Measurements from ENCODE around the gene SELP.
"Not testable (repeated sequence)": the region's sequence is repeated elsewhere in the genome, so short reads cannot be mapped to it uniquely, and the experiment has no call there.

SELP gene

DNA sequence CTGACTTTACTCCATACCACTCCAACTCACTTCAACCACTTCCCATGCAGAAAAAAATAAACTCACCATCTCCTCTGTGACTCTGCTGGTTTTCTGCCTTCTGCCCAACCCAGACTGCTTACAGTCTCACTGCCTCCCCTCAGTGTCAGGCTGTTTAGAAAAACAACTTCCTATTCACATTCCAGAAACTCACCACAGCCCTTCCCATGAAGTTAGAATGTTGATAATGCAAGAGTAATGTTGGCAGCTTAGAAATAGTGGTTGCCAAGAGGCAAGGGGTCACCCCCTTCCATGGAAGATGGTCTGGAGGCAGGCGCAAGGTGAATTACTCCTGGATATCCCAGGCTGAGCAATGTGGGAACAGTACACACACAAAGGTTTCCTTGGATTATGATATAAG, at the start of gene SELP:
Gene SELP (minus strand): TSS at position 119 of the 400 bp plus-strand sequence. CDS start 50 bp downstream, at position 69.
- DNase-seq (ENCODE audit: low spot score): no peak

DNA sequence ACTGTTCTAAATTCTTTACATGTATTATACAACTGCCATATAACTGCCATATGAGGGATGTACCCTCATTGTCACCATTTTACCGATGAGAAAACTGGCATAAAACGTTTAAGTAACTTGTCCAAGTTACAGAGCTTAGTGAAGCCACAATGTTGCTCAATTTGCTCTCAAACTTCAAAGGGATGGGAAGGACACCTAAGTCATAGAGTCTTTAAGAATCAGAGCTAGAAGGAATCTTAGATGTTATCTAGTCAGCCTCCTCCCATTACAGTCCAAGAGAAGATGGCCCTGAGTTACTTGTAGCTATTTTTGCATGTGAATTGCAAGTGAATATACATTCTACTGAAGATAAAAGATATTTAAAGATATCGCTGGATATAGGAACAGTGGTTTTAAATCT, 49.8 kb upstream of the SELP start:
- no peak for DNase-seq (ENCODE audit: low spot score)

DNA sequence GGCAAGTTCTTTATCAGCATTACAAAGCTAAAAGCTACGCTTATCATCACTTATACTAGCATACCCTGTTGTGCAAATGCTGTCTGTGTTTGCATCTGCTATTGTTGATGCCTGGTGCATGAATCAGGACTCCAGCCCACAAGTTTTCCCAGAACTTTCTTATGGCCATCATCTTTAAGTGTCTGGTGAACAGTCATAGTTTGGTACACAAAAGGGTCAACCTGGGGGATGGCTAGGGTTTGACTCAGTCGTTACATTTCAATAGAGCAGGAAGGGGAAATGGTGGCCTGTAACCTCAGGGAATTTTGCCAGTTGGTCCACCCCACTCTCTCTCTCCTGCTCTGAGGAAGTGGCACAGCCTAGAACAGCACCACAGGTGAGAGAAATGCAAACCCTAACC, 46.1 kb upstream of the SELP start:
- no peak for DNase-seq (ENCODE audit: low spot score)

DNA sequence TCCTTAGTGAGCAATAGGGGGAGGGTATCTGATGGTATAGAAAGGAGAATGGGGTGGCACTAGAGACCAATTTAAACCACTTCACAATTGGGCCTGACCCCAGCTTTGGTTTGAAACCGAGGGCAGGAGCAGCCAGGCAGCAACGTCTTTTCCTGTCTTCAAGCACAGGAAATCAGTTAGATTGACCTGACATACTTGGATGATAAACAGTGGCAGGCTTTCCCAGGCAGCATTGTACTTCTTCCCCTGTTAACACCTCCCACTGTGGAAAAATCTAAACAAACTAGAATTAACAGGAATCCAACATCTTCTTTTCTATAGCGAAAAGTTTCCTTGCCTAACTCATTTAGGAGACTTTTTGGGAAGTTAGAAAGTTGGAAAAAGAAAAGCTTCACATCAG, 40.9 kb upstream of the SELP start:
- no peak for DNase-seq (ENCODE audit: low spot score)

DNA sequence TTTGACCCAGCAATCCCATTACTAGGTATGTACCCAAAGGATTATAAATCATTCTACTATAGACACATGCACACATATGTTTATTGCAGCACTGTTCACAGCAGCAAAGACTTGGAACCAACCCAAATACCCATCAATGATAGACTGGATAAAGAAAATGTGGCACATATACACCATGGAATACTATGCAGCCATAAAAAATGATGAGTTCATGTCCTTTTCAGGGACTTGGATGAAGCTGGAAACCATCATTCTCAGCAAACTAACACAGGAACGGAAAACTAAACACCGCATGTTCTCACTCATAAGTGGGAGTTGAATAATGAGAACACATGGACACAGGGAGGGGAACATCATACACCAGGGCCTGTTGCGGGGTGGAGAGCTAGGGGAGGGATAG, 40.3 kb upstream of the SELP start:
- DNase-seq (ENCODE audit: low spot score): not testable (repeated sequence)

DNA sequence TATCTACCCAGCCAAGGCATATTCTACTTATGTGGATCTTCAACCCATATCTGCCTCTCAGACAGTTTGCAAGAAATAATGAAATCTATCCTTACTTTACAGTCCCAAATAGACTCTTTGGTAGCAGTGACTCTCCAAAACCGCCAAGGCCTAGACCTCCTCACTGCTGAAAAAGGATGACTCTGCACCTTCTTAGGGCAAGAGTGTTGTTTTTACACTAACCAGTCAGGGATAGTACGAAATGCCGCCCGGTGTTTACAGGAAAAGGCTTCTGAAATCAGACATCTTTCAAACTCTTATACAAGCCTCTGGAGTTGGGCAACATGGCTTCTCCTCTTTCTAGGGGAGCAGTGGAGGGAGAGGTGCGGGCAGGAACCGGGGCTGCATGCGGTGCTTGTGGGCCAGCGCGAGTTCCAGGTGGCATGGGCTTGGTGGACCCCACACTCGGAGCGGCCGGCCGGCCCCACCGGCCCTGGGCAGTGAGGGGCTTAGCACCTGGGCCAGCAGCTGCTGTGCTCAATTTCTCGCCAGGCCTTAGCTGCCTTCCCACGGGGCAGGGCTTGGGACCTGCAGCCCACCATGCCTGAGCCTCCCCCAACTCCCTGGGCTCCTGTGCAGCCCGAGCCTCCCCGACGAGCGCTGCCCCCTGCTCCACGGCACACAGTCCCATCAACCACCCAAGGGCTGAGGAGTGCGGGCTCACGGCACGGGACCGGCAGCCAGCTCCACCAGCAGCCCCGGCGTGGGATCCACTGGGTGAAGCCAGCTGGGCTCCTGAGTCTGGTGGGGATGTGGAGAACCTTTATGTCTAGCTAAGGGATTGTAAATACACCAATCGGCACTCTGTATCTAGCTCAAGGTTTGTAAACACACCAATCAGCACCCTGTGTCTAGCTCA, 38.0 kb upstream of the SELP start:
- DNase-seq (ENCODE audit: low spot score): not testable (repeated sequence)

DNA sequence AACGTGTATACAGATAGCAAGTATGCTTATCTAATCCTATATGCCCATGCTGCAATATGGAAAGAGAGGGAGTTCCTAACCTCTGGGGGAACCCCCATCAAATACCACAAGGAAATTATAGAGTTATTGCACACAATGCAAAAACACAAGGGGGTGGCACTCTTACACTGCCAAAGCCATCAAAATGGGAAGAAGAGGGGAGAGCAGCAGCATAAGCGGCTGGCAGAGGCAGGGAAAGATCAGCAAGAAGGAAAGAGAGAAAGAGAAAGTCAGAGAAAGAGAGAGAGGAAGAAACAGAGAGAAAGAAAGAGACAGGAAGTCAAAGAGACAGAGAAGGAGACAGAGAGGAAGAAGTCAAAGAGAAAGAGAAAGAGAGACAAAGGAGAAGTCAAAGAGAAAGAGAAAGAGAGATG, 37.3 kb upstream of the SELP start:
- DNase-seq (ENCODE audit: low spot score): not testable (repeated sequence)

DNA sequence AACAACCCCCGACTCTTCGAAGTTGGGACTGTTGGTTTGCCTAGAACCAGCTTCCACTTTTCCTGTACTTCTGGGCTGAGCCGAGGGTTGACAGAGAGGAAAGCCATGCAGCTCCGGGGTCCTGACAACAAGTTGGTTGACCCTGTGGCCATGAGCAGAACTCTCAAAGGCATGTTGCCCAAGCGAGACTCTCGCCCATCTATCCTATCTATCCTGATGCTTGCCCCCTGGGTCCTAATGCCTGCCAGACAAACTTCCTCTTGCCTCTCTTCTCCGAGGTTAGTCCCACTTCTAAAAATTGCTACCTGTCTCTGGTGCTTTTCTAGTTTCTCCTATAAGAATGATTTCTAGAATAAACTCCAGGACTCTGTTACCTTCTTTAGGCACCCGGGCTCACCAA, 32.8 kb upstream of the SELP start:
- not testable (repeated sequence) for DNase-seq (ENCODE audit: low spot score)

DNA sequence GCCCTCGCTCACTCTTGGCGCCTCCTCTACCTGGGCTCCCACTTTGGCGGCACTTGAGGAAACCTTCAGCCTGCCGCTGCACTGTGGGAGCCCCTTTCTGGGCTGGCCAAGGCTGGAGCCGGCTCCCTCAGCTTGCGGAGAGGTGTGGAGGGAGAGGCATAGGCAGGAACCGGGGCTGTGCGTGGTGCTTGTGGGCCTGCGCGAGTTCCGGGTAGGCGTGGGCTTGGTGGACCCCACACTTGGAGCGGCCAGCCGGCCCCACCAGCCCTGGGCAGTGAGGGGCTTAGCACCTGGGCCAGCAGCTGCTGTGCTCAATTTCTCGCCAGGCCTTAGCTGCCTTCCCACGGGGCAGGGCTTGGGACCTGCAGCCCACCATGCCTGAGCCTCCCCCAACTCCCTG, 31.1 kb upstream of the SELP start:
- not testable (repeated sequence) for DNase-seq (ENCODE audit: low spot score)

DNA sequence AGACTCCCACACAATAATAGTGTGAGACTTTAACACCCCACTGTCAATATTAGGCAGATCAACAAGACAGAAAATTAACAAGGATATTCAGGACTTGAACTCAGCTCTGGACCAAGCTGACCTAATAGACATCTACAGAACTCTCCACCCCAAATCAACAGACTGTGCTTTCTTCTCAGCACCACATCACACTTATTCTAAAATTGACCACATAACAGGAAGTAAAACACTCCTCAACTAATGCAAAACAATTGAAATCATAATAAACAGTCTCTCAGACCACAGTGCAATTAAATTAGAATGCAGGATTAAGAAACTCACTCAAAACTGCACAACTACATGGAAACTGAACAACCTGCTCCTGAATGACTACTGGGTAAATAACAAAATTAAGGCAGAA, 28.9 kb upstream of the SELP start:
- DNase-seq (ENCODE audit: low spot score): not testable (repeated sequence)

DNA sequence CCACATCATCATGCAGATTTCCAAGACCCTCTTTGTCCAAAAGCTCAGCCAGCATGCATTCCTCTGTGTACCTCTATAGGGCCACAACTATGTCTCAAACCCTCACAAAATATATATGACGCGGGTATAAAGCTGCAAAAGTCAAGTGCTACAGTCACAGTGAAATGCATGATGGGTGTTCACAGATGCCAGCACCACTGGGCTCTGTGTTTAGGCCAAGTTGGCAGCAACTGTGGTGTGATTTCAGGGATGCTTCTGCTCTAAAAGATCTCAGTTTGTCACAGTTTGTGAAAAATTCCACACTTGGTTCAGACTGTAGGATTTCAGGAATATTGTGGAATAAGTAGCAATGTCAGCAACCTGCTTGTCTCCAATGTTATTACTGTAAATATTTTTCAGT, 23.9 kb upstream of the SELP start:
- no peak for DNase-seq (ENCODE audit: low spot score)

DNA sequence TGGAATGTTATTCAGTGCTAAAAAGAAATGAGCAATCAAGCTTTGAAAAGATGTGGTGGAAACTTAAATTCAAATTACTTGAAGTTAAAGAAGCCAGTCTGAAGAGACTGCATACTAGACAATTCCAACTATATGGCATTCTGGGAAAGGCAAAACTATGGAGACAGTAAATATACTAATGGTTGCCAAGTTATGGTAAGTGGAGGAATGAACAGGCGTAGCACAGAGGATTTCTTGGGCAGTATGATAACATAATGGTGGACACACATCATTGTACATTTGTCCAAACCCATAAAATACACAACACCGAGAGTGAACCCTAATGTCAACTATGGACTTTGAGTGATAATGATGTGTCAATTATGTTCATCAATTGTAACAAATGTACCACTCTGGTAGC, 21.1 kb upstream of the SELP start:
- DNase-seq (ENCODE audit: low spot score): no peak

DNA sequence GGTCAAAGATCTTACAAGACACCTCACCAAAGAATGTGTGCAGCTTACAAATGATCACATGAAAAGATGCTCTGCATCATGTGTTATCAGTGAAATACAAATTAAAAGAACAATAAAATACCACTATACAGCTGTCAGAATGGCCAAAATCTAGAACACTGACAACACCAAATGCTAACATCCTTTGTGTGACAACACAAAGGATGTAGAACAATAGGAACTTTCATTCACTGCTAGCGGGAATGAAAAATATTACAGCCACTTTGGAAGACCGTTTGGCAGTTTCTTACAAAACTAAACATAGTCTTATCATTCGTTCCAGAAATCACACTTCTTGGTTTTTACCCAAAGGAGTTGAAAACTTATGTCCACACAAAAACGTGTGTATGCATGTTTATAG, 20.6 kb upstream of the SELP start:
- peak; percentile 46 for DNase-seq (ENCODE audit: low spot score)

DNA sequence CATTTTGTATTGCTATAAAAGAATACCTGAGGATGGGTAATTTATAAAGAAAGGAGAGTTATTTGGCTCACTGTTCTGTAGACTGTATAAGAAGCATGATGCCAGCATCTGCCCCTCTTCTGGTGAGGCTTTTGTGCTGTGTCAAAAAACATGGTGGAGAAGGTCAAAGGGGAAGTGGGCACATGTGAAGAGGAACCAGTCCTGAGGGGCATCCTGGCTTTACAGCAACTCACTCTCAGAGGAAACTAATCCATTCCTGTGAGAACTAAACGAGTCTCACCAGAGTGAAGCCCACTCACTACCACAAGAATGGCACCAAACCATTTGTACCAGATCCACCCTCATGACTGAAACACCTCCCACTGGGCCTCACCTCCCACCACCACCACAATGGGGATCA, 18.8 kb upstream of the SELP start:
- DNase-seq (ENCODE audit: low spot score): no peak

DNA sequence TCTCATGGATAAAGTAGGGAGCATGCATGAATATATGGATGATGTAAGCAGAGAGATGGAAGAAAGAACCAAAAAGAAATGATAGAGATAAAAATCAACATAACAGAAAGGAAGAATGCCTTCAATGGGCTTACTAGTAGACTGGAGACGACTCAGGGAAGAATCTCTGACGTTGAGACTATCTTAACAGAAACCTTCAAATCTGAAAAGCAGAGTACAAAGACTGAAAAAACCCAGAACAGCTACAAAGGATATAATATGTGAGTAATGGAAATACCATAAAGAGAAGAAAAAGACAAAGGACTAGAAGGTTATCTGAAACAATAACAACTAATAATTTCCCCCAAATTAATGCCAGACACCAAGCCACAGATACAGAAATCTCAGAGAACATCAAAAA, 18.3 kb upstream of the SELP start:
- DNase-seq (ENCODE audit: low spot score): no peak

DNA sequence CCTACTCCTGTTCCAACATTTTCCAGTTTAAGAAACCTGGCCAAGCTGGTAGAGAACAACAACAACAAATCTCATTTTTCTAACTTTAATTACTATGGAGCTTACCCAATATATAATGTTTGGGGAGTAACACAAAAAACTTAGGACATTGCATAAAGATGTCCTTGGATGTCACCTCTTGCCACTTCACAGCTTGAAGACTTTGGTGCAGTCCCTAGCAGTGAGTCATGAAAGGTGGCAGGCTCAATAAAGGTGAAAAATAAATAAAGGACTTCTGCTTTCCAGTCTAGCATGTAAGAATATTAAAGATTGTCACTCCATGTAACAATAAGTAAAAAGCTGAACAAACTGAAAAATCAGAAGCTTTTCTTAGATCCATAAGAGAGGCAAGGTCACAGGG, 17.6 kb upstream of the SELP start:
- no peak for DNase-seq (ENCODE audit: low spot score)

DNA sequence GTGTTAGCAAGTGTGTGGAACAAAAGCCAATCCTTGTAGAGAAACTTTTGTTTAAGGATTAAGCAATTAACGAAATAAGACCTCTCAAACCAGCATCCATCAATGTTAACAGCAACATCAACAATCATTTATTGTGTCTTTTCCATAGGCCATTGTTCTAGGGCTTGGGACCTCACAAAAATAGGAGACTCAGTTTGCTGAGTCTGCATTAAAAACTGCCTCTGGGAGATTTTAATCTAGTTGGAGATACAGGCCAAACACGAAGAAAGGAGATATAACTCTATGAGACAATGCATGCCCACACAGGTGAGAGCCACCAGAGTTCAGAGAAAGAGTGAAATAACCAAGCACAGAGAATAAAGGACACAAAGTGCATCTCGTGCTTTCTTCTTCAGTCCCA, 14.4 kb upstream of the SELP start:
- peak; percentile 49 for DNase-seq (ENCODE audit: low spot score)

DNA sequence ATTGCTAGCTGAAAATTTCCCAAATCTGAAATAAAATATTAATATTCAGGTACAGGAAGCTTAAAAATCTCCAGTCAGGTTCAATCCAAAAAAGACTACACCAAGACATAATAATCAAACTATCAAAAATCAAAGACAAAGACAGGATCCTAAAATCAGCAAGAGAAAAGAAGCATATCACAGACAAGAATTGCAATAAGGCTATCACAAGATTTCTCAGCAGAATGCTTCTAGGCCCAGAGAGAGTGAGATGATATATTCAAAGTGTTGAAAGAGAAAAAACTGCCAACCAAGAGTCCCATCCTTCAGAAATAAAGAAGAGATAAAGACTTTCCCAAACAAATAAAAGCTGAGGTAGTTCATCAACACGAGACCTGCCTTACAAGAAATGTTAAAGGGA, 5.0 kb upstream of the SELP start:
- DNase-seq (ENCODE audit: low spot score): no peak

DNA sequence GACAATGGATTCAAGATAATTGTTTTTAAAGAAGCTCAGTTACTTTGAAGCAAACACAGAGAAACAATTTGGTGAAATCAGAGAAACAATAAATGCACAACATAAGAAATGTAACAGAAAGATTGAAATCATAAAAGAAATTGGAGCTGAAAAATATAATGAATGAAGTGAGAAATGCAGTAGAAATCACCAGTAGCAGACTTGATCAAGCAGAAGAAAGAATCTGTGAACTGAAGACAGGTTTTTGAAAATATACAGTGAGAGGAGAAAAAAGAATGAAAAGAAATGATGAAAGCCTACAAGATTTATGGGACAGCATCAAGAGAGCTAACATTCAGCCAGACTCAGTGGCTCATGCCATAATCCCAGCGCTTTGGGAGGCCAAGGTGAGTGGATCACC, 4.2 kb upstream of the SELP start:
- no peak for DNase-seq (ENCODE audit: low spot score)

DNA sequence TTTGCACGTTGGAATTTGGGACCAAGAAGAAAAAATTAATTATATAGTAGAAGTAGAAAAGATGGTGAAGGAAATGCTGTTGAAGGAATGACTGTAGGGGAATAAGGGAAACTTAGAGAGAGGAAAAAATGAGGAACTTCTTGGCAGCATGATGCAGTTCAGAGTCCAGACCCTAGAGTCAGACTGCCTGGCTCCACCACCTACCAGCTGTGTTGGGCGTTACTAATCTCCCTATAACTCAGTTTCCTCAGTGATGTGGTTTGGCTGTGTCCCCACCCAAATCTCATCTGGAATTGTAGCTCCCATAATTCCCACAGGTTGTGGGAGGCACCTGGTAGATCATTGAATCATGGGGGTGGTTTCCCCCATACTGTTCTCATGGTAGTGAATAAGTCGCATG, 1.3 kb upstream of the SELP start:
- no peak for DNase-seq (ENCODE audit: low spot score)

DNA sequence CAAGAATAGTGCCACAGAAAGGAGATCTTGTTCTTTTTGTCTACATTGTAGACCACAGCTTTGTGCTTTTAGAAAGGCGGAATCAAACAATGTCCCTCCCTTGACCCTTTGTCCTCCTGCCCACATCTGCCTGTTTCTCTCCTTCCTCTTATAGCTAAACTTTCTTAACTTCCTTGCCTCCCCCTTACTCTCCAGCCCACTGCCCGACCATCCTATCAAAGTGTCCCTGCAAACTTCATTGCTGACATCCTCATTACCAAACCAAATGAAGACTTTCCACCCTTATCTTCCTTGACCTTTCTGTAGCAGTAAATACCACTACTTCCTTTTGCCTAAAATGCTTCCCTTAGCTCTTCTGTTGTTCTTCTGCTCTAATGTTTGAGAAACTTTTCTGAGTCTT, 5.0 kb downstream of the SELP start:
- DNase-seq (ENCODE audit: low spot score): no peak

DNA sequence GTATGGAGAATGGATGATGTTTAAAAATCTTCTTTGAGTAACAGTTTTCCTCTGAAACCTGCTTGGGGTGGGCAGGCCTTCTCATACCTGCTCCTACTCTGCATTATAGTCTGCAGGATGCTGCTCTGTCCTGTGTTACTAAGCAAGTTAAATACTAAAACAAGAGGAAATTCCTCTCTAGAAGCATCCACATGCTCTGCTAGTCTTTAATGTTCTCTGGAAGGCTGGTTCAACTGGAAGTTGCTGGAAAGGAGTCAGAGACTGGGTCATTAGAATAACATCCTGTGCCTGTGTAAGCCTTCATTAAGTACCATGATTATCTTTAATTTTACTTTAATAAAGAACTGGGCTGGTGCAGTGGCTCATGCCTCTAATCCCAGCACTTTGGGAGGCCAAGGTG, 5.8 kb downstream of the SELP start:
- no peak for DNase-seq (ENCODE audit: low spot score)

DNA sequence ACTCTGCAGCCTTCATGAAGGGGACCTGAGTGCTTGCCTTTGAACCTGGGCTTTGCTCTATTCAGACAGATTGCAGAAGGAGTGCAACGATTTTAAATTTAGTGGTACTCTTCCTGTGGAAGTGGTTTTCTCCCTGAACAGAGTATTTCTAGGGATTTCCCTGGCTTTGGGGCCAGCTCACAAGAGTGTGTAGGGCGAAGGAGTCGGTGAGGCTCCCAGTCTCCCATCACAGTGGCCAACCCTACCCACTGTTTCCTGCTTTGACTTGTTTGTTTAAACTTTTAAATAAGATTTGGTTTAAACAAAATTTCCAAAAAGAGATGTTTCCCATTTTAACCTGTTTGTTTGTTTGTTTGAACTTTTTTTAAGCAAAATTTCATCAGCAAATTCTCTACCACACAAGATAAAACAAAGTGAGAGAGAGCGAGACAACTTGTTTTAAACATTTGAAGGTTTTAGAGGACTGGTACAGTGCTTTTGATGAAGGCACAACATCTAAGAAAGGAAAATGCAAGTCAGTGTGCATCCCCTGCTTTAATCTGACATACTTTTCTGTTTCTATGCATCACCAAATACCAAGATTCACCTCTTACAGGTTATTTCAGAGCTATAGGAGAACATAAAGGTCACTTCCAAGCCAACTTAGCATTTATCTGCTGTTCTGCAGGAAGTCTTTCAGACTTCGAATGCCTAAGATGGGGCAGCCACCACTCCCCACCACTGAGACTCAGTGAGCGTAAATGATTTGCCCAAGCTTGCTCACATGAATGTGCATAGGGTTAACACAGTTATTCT, 6.6 kb downstream of the SELP start:
- no peak for DNase-seq (ENCODE audit: low spot score)
